OCI-LY1 (cell line): ENCODE data around the gene B3GALT5.

Experiments used
- H2AFZ ChIP-seq: fragments of 200-600 bp; sonication (generic), shearing (Covaris generic); 2 replicates; pipeline ENCODE4 v1.6.0; 2014; ENCODE audit warnings: antibody characterized with exemption, mild to moderate bottlenecking, low read length
- H3F3A ChIP-seq: fragments of 200-600 bp; sonication (generic), shearing (Covaris generic); 2 replicates; pipeline ENCODE4 v1.6.0; 2014; ENCODE audit warnings: mild to moderate bottlenecking, antibody characterized with exemption, low read length, moderate library complexity; ENCODE audit not compliant: insufficient read depth
- H3K27ac ChIP-seq: fragments of 200-600 bp; sonication (generic); 2 replicates; pipeline ENCODE4 v1.5.1; 2014; ENCODE audit warnings: low read length, mixed run types, mild to moderate bottlenecking, low read depth; ENCODE audit not compliant: poor library complexity, severe bottlenecking
- H3K27me3 ChIP-seq: fragments of 200-600 bp; sonication (generic); 2 replicates; pipeline ENCODE4 v1.6.0; 2014; ENCODE audit warnings: antibody characterized with exemption, mild to moderate bottlenecking, low read length, moderate library complexity; ENCODE audit not compliant: insufficient read depth
- H3K36me3 ChIP-seq: fragments of 200-600 bp; sonication (generic); 2 replicates; pipeline ENCODE4 v1.6.1; 2014; ENCODE audit warnings: mild to moderate bottlenecking, antibody characterized with exemption, low read length, moderate library complexity, mixed read lengths; ENCODE audit not compliant: insufficient read depth
- H3K4me1 ChIP-seq: fragments of 200-600 bp; sonication (generic); 2 replicates; pipeline ENCODE4 v1.5.1; 2014; ENCODE audit warnings: mild to moderate bottlenecking, low read length, moderate library complexity; ENCODE audit not compliant: insufficient read depth, severe bottlenecking
- H3K4me2 ChIP-seq: fragments of 200-600 bp; sonication (generic), shearing (Covaris generic); 2 replicates; pipeline ENCODE4 v1.6.1; 2014; ENCODE audit warnings: low read length
- H3K4me3 ChIP-seq: fragments of 200-600 bp; sonication (generic); 2 replicates; pipeline ENCODE4 v1.5.1; 2014; ENCODE audit warnings: low read length, low read depth, mild to moderate bottlenecking, mixed read lengths; ENCODE audit not compliant: poor library complexity, severe bottlenecking
- H3K79me2 ChIP-seq: fragments of 200-600 bp; shearing (Covaris generic); 2 replicates; pipeline ENCODE4 v1.6.1; 2016; ENCODE audit warnings: mixed run types, low read length, mixed read lengths; ENCODE audit not compliant: insufficient read depth
- H3K9ac ChIP-seq: fragments of 200-600 bp; sonication (generic), shearing (Covaris generic); 2 replicates; pipeline ENCODE4 v1.6.1; 2014; ENCODE audit warnings: mild to moderate bottlenecking, low read length, mixed read lengths
- H3K9me2 ChIP-seq: fragments of 200-600 bp; sonication (generic), shearing (Covaris generic); 2 replicates; pipeline ENCODE4 v1.6.1; 2014; ENCODE audit warnings: low read depth, mild to moderate bottlenecking, low read length, mixed read lengths
- H3K9me3 ChIP-seq: fragments of 200-600 bp; shearing (Covaris generic); 2 replicates; pipeline ENCODE4 v1.6.1; 2014; ENCODE audit warnings: low read length, mixed read lengths
- H4K20me1 ChIP-seq: fragments of 200-600 bp; sonication (generic), shearing (Covaris generic); 2 replicates; pipeline ENCODE4 v1.6.0; 2016; ENCODE audit warnings: mild to moderate bottlenecking, low read length; ENCODE audit not compliant: insufficient read depth
- CTCF ChIP-seq: fragments of 200-600 bp; sonication (generic), shearing (Covaris generic); IDR thresholded peaks from 2 replicates; pipeline ENCODE4 v1.5.1; 2017; ENCODE audit warnings: mild to moderate bottlenecking, antibody characterized with exemption, low read length, moderate library complexity, mixed read lengths
- EZH2 ChIP-seq: fragments of 200-600 bp; sonication (generic), shearing (Covaris generic); IDR thresholded peaks from 2 replicates; pipeline ENCODE4 v1.8.0; 2017; ENCODE audit warnings: borderline replicate concordance, mixed run types, mild to moderate bottlenecking, antibody characterized with exemption, low read length, moderate library complexity, mixed read lengths

The B3GALT5 gene

GRCh38 chr21:39680216-39680615 lies 67.5 kb downstream of the B3GALT5 start:
- H3K79me2 ChIP-seq, result no peaks in the 10 kb centered on the region
- no peaks in the 10 kb centered on the region for H3K9me3 ChIP-seq
- no peak overlapping the region for H3K4me3 ChIP-seq
- H3K9ac ChIP-seq, result no peak overlapping the region
- H3K9me2 ChIP-seq, result no peaks in the 10 kb centered on the region
- no peaks in the 10 kb centered on the region for H3K4me1 ChIP-seq
- no peaks in the 10 kb centered on the region for H4K20me1 ChIP-seq
- H3K4me2 ChIP-seq, result no peak overlapping the region
- H3K27ac ChIP-seq, result no peak overlapping the region
- no peaks in the 10 kb centered on the region for H3F3A ChIP-seq
- peaks cover 9% of the 10 kb centered on the region for H3K27me3 ChIP-seq
- TF ChIP-seq CTCF (no peak), EZH2 (no peak)
- no peak overlapping the region for H2AFZ ChIP-seq
- H3K36me3 ChIP-seq, result no peaks in the 10 kb centered on the region

GRCh38 chr21:39681257-39681656 lies 68.5 kb downstream of the B3GALT5 start:
- TF ChIP-seq CTCF, result no peak
- no peak for TF ChIP-seq EZH2
- Histone ChIP-seq H3K36me3 (no peaks in the 10 kb centered on the region), H3K27me3 (peaks cover 5% of the 10 kb centered on the region; the same call in 1 of the 2 replicates), H2AFZ (no peak overlapping the region), H3K9me3 (no peaks in the 10 kb centered on the region), H3K27ac (no peak overlapping the region), H3K4me1 (no peaks in the 10 kb centered on the region), H3F3A (no peaks in the 10 kb centered on the region), H3K4me2 (no peak overlapping the region), H4K20me1 (no peaks in the 10 kb centered on the region), H3K9me2 (no peaks in the 10 kb centered on the region), H3K9ac (no peak overlapping the region), H3K79me2 (no peaks in the 10 kb centered on the region), H3K4me3 (no peak overlapping the region)

GRCh38 chr21:39681845-39682244 lies 69.1 kb downstream of the B3GALT5 start:
- Histone ChIP-seq H3K36me3 (no peaks in the 10 kb centered on the region), H3K4me3 (no peak overlapping the region), H3K9ac (no peak overlapping the region), H3K79me2 (no peaks in the 10 kb centered on the region), H4K20me1 (no peaks in the 10 kb centered on the region), H3K27me3 (peaks cover 5% of the 10 kb centered on the region; the same call in 1 of the 2 replicates), H3K9me3 (no peaks in the 10 kb centered on the region), H3K27ac (no peak overlapping the region), H3F3A (no peaks in the 10 kb centered on the region), H3K9me2 (no peaks in the 10 kb centered on the region), H3K4me2 (no peak overlapping the region), H2AFZ (no peak overlapping the region), H3K4me1 (no peaks in the 10 kb centered on the region)
- TF ChIP-seq EZH2, result no peak
- TF ChIP-seq CTCF, result no peak
